B cell (primary cell): ENCODE measurements around the gene MYO1E.

Experiments
- CTCF ChIP-seq: fragments of 200-600 bp; IDR thresholded peaks from one replicate; pipeline ENCODE4 v1.8.0; 2022; ENCODE audit warnings: antibody characterized with exemption, mild to moderate bottlenecking
- EZH2 ChIP-seq: IDR thresholded peaks from 2 replicates; pipeline ENCODE4 v1.6.1; 2012; ENCODE audit warnings: borderline replicate concordance, low read depth, mild to moderate bottlenecking, moderate library complexity, low read length; ENCODE audit not compliant: insufficient read depth, poor library complexity, severe bottlenecking

- TF ChIP-seq CTCF (no peak), EZH2 (no peak)
Measured at GRCh38 chr15:59420986-59421618, 48.4 kb upstream of the MYO1E start.
